ENCODE data around the gene HSF5. TPM values are rescaled to one million over a fixed set of nuclear protein-coding genes. Genes with fewer than 3 reads are reported as not detected.

HSF5 gene
- total RNA-seq, 1 donor from 2014 or later: not detected

- Histone ChIP-seq H3K27ac (no peak overlapping the region), H3K36me3 (peaks cover 10% of the 10 kb centered on the region), H3K9me3 (ENCODE audit: low read depth) (no peaks in the 10 kb centered on the region), H3K4me2 (no peak overlapping the region), H4K20me1 (ENCODE audit: low read depth) (peaks cover 1% of the 10 kb centered on the region), H3K9ac (no peak overlapping the region), H3F3A (ENCODE audit: low read depth) (no peaks in the 10 kb centered on the region), H3K4me3 (no peak overlapping the region), H3K27me3 (no peaks in the 10 kb centered on the region), H3K79me2 (ENCODE audit: low read depth) (peaks cover 2% of the 10 kb centered on the region), H2AFZ (replicated peaks) (no peak overlapping the region), H3K4me1 (no peaks in the 10 kb centered on the region)
- Mint-ChIP-seq H3K9me3 (no peaks in the 10 kb centered on the region), H3K36me3 (peaks cover 47% of the 10 kb centered on the region), H3K4me1 (no peaks in the 10 kb centered on the region), H3K4me3 (no peak overlapping the region), H3K27ac (no peak overlapping the region), H3K27me3 (ENCODE audit: insufficient read depth, low read depth) (no peaks in the 10 kb centered on the region)
- DNase-seq (ENCODE audit: low spot score): no peak
- TF ChIP-seq EZH2 (IDR thresholded peaks at IDR 0.05) (no peak), EZH2phosphoT487 (IDR thresholded peaks at IDR 0.05) (no peak), CTCF (IDR thresholded peaks at IDR 0.05) (no peak)
These were observed 19.0 kb upstream of the HSF5 start for GRCh38 chr17:58507123-58507634.

GRCh38 chr17:58506354-58507080 lies 18.3 kb upstream of the HSF5 start:
- H3K4me1 ChIP-seq: no peaks in the 10 kb centered on the region
- Mint-ChIP-seq H3K27me3 (ENCODE audit: insufficient read depth, low read depth) (no peaks in the 10 kb centered on the region), H3K27ac (no peak overlapping the region), H3K4me3 (no peak overlapping the region), H3K9me3 (no peaks in the 10 kb centered on the region), H3K36me3 (peaks cover 44% of the 10 kb centered on the region), H3K4me1 (no peaks in the 10 kb centered on the region)
- H2AFZ ChIP-seq (replicated peaks): no peak overlapping the region
- no peaks in the 10 kb centered on the region for H3F3A ChIP-seq (ENCODE audit: low read depth)
- H3K36me3 ChIP-seq: peaks cover 8% of the 10 kb centered on the region
- no peak overlapping the region for H3K27ac ChIP-seq
- H3K27me3 ChIP-seq: no peaks in the 10 kb centered on the region
- no peak overlapping the region for H3K9ac ChIP-seq
- no peak for DNase-seq (ENCODE audit: low spot score)
- H3K79me2 ChIP-seq (ENCODE audit: low read depth): no peaks in the 10 kb centered on the region
- no peak overlapping the region for H3K4me2 ChIP-seq
- H3K4me3 ChIP-seq: no peak overlapping the region
- H3K9me3 ChIP-seq (ENCODE audit: low read depth): no peaks in the 10 kb centered on the region
- no peaks in the 10 kb centered on the region for H4K20me1 ChIP-seq (ENCODE audit: low read depth)
- TF ChIP-seq EZH2 (IDR thresholded peaks at IDR 0.05) (no peak), EZH2phosphoT487 (IDR thresholded peaks at IDR 0.05) (no peak), CTCF (IDR thresholded peaks at IDR 0.05) (no peak)

- H3K27me3 ChIP-seq: no peaks in the 10 kb centered on the region
- no peaks in the 10 kb centered on the region for H4K20me1 ChIP-seq (ENCODE audit: low read depth)
- H3F3A ChIP-seq (ENCODE audit: low read depth): no peaks in the 10 kb centered on the region
- H3K4me1 ChIP-seq: no peaks in the 10 kb centered on the region
- no peak overlapping the region for H3K4me3 Mint-ChIP-seq
- H3K27ac Mint-ChIP-seq: no peak overlapping the region
- no peak overlapping the region for H3K9ac ChIP-seq
- no peak overlapping the region for H2AFZ ChIP-seq (replicated peaks)
- H3K4me1 Mint-ChIP-seq: no peaks in the 10 kb centered on the region
- H3K36me3 Mint-ChIP-seq: peaks cover 31% of the 10 kb centered on the region
- TF ChIP-seq EZH2phosphoT487 (IDR thresholded peaks at IDR 0.05) (no peak), EZH2 (IDR thresholded peaks at IDR 0.05) (no peak), CTCF (IDR thresholded peaks at IDR 0.05) (no peak)
- H3K79me2 ChIP-seq (ENCODE audit: low read depth): no peaks in the 10 kb centered on the region
- no peak overlapping the region for H3K4me3 ChIP-seq
- H3K27ac ChIP-seq: no peak overlapping the region
- H3K36me3 ChIP-seq: peaks cover 4% of the 10 kb centered on the region
- no peaks in the 10 kb centered on the region for H3K27me3 Mint-ChIP-seq (ENCODE audit: insufficient read depth, low read depth)
- no peaks in the 10 kb centered on the region for H3K9me3 ChIP-seq (ENCODE audit: low read depth)
- no peaks in the 10 kb centered on the region for H3K9me3 Mint-ChIP-seq
- no peak overlapping the region for H3K4me2 ChIP-seq
- DNase-seq (ENCODE audit: low spot score): no peak
These were observed 16.7 kb upstream of the HSF5 start for GRCh38 chr17:58504826-58505351.

Data from neural progenitor cell (in vitro differentiated cells).